PFSK-1 (cell line): Measurements from ENCODE around the gene KCNN1.
A peak's percentile ranks its signal among the peaks of the same experiment; 100 is the strongest.

Experiments
- FOXP2 ChIP-seq: optimal IDR thresholded peaks from 2 replicates; pipeline ENCODE3; 2011; ENCODE audit warnings: borderline replicate concordance, control low read depth, inconsistent platforms; ENCODE audit not compliant: insufficient read depth; ENCODE audit errors: extremely low read length, extremely low read depth
- POLR2AphosphoS5 ChIP-seq: IDR thresholded peaks from 2 replicates; pipeline ENCODE4 v1.6.1; 2012; ENCODE audit warnings: low read depth, mild to moderate bottlenecking, control low read depth, low read length, moderate library complexity
- SIN3A ChIP-seq: IDR thresholded peaks from 2 replicates; pipeline ENCODE4 v1.6.1; 2012; ENCODE audit warnings: mild to moderate bottlenecking, low read length, moderate library complexity, borderline replicate concordance; ENCODE audit not compliant: insufficient read depth
- TAF1 ChIP-seq: IDR thresholded peaks from 2 replicates; pipeline ENCODE4 v1.6.1; 2012; ENCODE audit warnings: low read length, control low read depth, borderline replicate concordance; ENCODE audit not compliant: insufficient read depth
- TF ChIP-seq, protein P1 (sequence below), 2 experiments: IDR thresholded peaks; 2 replicates each; pipeline versions ENCODE4 v1.6.1 to v1.8.0; 2011 to 2012; ENCODE audit warnings: low read depth in 2 of 2, low read length in 2 of 2, control low read depth in 1 of 2, inconsistent platforms in 1 of 2, mild to moderate bottlenecking in 1 of 2, moderate library complexity in 1 of 2; ENCODE audit not compliant: insufficient read depth in 1 of 2

Gene KCNN1

DNA sequence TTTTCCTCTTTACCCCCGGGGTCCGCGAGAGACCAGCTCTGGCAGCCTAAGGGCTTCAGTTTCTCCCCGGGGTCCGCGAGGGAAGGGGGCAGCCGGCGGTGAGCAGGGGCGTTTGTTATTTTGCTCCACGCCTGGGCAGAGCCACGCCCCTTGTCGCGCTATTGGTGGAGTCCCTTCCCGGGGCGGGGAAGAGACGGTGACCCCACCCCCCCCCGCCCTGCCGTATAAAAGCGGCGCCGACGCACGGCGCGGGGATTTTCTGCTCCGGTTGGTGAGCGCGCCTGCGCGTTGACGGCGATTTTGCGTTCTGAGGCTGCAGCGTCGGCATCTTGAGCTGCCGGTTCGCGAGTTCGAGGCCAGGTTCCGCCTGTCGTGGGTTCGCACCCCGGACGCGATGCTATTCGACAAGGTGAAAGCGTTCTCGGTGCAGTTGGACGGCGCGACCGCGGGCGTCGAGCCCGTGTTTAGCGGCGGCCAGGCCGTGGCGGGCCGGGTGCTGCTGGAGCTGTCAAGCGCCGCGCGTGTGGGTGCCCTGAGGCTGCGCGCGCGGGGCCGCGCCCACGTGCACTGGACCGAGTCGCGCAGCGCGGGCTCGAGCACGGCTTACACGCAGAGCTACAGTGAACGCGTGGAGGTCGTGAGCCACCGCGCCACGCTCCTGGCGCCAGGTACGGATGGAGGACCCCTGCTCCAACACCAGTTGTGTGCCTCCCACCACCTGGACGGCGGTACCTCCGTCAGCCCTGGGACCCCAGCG is 41.2 kb downstream of the KCNN1 start, which contains the start of gene ARRDC2:
TSS of gene ARRDC2 (plus strand) at position 254 of the 757 bp plus-strand sequence. CDS start at position 395, 141 bp downstream.
- TF ChIP-seq TAF1, result no peak
- TF ChIP-seq SIN3A, result no peak
- peak; percentile 77 for TF ChIP-seq FOXP2

DNA sequence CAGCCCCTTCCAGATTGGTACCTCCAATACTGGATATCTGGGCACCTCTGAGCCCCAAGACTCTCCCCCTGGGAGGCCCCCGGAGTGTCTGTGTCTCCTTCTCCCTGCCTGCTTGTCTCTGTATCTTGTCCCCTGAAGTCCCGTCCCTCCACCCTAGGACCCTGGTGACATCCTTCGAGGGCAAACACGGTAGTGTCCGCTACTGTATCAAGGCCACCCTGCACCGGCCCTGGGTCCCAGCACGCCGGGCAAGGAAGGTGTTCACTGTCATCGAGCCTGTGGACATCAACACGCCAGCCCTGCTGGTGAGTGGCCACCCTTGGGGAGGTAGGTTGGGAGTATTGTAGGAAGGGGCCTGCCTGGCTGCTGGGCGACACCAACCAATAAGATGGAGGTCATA is 41.9 kb downstream of the KCNN1 start:
- TF ChIP-seq FOXP2 (no peak), SIN3A (no peak), TAF1 (no peak)

DNA sequence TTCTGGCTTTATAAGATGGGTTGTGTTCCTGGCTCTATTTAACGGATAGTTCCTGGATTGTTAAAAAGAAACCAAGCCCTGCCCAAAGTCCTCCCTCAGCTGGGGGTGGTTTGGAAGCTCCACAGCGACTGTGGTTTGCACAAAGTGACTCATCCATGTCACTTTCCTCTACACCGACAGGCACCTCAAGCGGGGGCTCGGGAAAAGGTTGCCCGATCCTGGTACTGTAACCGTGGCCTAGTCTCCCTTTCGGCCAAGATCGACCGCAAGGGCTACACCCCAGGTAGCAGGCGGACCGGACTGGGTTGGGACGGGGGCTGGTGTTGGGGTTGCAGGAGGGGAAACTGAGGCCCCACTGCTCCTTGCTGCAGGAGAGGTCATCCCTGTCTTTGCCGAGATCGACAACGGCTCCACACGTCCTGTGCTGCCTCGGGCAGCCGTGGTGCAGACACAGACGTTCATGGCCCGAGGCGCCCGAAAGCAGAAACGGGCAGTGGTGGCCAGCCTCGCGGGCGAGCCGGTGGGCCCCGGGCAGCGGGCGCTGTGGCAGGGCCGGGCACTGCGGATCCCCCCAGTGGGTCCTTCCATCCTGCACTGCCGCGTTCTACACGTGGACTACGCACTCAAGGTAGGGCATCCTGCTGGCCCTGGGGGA is 42.6 kb downstream of the KCNN1 start:
- TF ChIP-seq FOXP2 (no peak), TAF1 (no peak), SIN3A (no peak), POLR2AphosphoS5 (no peak)
- TF ChIP-seq, protein P1, sequence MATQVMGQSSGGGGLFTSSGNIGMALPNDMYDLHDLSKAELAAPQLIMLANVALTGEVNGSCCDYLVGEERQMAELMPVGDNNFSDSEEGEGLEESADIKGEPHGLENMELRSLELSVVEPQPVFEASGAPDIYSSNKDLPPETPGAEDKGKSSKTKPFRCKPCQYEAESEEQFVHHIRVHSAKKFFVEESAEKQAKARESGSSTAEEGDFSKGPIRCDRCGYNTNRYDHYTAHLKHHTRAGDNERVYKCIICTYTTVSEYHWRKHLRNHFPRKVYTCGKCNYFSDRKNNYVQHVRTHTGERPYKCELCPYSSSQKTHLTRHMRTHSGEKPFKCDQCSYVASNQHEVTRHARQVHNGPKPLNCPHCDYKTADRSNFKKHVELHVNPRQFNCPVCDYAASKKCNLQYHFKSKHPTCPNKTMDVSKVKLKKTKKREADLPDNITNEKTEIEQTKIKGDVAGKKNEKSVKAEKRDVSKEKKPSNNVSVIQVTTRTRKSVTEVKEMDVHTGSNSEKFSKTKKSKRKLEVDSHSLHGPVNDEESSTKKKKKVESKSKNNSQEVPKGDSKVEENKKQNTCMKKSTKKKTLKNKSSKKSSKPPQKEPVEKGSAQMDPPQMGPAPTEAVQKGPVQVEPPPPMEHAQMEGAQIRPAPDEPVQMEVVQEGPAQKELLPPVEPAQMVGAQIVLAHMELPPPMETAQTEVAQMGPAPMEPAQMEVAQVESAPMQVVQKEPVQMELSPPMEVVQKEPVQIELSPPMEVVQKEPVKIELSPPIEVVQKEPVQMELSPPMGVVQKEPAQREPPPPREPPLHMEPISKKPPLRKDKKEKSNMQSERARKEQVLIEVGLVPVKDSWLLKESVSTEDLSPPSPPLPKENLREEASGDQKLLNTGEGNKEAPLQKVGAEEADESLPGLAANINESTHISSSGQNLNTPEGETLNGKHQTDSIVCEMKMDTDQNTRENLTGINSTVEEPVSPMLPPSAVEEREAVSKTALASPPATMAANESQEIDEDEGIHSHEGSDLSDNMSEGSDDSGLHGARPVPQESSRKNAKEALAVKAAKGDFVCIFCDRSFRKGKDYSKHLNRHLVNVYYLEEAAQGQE (IDR thresholded peaks at IDR 0.05; ENCODE audit: insufficient read depth in 1 of 2, low read depth in 2 of 2, low read length in 2 of 2), result no peak

DNA sequence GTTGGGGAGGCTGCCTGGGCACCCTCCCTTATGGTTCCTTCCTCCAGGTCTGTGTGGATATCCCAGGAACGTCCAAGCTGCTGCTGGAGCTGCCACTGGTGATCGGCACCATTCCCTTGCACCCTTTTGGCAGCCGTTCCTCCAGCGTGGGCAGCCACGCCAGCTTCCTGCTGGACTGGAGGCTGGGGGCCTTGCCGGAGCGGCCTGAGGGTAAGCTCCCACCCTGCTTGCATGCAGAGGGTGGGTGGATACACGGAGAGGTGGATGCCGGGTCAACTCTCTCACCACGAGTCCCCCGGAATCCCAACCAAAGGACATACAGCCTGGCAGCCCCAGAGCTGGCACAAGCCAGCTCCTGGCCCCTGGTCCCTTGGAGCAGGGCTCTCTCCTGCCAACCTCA is 43.2 kb downstream of the KCNN1 start:
- TF ChIP-seq POLR2AphosphoS5 (no peak), FOXP2 (no peak), SIN3A (no peak), TAF1 (no peak)
- TF ChIP-seq, protein P1 (IDR thresholded peaks at IDR 0.05; ENCODE audit: insufficient read depth in 1 of 2, low read depth in 2 of 2, low read length in 2 of 2), result no peak

DNA sequence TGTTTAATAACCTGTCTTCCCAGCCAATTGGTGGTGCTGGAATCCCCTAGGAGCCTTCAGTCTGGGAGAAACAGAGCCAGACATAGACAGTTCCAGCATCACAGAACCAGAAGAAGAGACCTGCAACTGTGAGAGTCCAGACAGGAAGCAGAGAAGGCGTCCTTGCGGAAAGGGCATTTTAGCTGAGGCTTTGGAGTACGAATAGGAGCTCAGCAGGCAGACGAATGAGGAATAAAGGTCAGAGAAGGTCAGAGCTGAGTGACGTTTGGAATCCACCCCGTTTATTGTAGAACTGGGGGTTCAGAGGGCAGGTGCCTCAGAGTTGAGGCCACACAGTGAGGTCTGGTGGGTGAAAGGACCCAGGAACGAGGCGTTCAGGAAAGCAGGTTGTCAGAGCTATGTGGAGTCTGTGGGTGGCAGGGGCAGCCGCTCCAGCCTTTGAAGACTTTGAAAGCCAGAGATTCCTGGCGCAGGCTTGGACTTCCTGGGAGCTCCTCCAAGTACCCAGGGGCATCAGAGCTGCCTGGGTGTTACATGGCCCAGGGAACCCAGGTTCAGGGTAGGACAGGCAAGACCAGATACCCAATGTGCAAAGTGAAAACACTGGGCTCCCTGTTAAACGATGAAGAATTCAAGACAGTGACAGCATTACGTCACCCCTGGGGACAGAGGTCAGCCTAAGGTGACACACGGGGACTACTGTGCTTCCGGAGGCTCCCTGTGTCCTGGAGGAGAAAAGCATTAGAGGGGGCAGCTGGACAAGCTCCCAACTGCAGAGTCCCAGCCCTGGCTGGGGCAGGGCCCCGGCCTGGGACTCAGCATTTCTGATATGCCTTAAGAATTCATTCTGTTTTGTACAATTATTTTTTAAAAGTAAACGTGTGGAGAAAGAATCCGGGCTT is 46.6 kb downstream of the KCNN1 start:
- TF ChIP-seq TAF1 (no peak), POLR2AphosphoS5 (no peak), FOXP2 (no peak)
- TF ChIP-seq, protein P1 (IDR thresholded peaks at IDR 0.05; ENCODE audit: insufficient read depth in 1 of 2, low read depth in 2 of 2, low read length in 2 of 2), result no peak
